ENCODE data around the gene LAMA3.

- TF ChIP-seq CTCF (IDR thresholded peaks at IDR 0.05) (no peak), POLR2A (IDR thresholded peaks at IDR 0.05) (no peak)
Measured at GRCh38 chr18:23887493-23887892, 198.2 kb downstream of the LAMA3 start.

All from adrenal gland (tissue), 5 donors.